Parathyroid adenoma (tissue), 2 donors: ENCODE data around the gene NOX5.

Source experiments
- H2AFZ ChIP-seq: fragments of 300-600 bp; sonication (generic); one replicate; pipeline ENCODE4 v1.7.0; 2017; ENCODE audit warnings: antibody characterized with exemption, mild to moderate bottlenecking
- H3K27ac ChIP-seq: fragments of 300-600 bp; sonication (generic); one replicate; pipeline ENCODE4 v1.7.0; 2017
- H3K27me3 ChIP-seq: fragments of 300-600 bp; sonication (generic); one replicate; pipeline ENCODE4 v1.7.0; 2017; ENCODE audit warnings: low read length; ENCODE audit not compliant: control insufficient read depth, insufficient read depth
- H3K36me3 ChIP-seq: fragments of 300-600 bp; sonication (generic); one replicate; pipeline ENCODE4 v1.7.0; 2017; ENCODE audit warnings: low read length; ENCODE audit not compliant: control insufficient read depth, insufficient read depth
- H3K4me1 ChIP-seq: fragments of 300-600 bp; sonication (generic); one replicate; pipeline ENCODE4 v1.7.0; 2017; ENCODE audit warnings: control low read depth
- H3K4me2 ChIP-seq: fragments of 300-600 bp; sonication (generic); one replicate; pipeline ENCODE4 v1.7.0; 2017; ENCODE audit warnings: low read length
- H3K4me3 ChIP-seq: fragments of 300-600 bp; sonication (generic); one replicate; pipeline ENCODE4 v1.7.0; 2017; ENCODE audit warnings: low read depth, low read length
- H3K79me2 ChIP-seq: fragments of 300-600 bp; sonication (generic); one replicate; pipeline ENCODE4 v1.7.0; 2017; ENCODE audit warnings: control low read depth
- H3K9ac ChIP-seq: fragments of 300-600 bp; sonication (generic); one replicate; pipeline ENCODE4 v1.7.0; 2017; ENCODE audit warnings: mild to moderate bottlenecking
- H3K9me3 ChIP-seq: fragments of 300-600 bp; sonication (generic); one replicate; pipeline ENCODE4 v1.7.0; 2017; ENCODE audit warnings: low read length; ENCODE audit not compliant: control insufficient read depth
- CTCF ChIP-seq: fragments of 300-600 bp; sonication (generic); IDR thresholded peaks from one replicate; pipeline ENCODE4 v1.7.0; 2017; ENCODE audit warnings: antibody characterized with exemption, mild to moderate bottlenecking
- donor health status: primary hyperparathyroidism.

Gene NOX5

GRCh38 chr15:69087366-69087976, 73.0 kb downstream of the NOX5 start:
- H3K27ac ChIP-seq: no peak overlapping the region
- no peak overlapping the region for H3K4me2 ChIP-seq
- no peaks in the 10 kb centered on the region for H3K36me3 ChIP-seq
- H3K4me1 ChIP-seq: peaks cover 16% of the 10 kb centered on the region
- TF ChIP-seq CTCF: no peak
- no peak overlapping the region for H3K4me3 ChIP-seq
- H3K9me3 ChIP-seq: no peaks in the 10 kb centered on the region
- H3K9ac ChIP-seq: no peak overlapping the region
- no peaks in the 10 kb centered on the region for H3K27me3 ChIP-seq
- no peak overlapping the region for H2AFZ ChIP-seq
- no peaks in the 10 kb centered on the region for H3K79me2 ChIP-seq

GRCh38 chr15:69088300-69088965, 73.9 kb downstream of the NOX5 start:
- H3K4me3 ChIP-seq: no peak overlapping the region
- H3K79me2 ChIP-seq: no peaks in the 10 kb centered on the region
- H3K9me3 ChIP-seq: no peaks in the 10 kb centered on the region
- no peak overlapping the region for H3K9ac ChIP-seq
- H3K4me2 ChIP-seq: no peak overlapping the region
- no peak for TF ChIP-seq CTCF
- H2AFZ ChIP-seq: no peak overlapping the region
- no peaks in the 10 kb centered on the region for H3K36me3 ChIP-seq
- peaks cover 11% of the 10 kb centered on the region for H3K4me1 ChIP-seq
- H3K27me3 ChIP-seq: no peaks in the 10 kb centered on the region
- H3K27ac ChIP-seq: no peak overlapping the region

- Histone ChIP-seq H3K36me3 (no peaks in the 10 kb centered on the region), H3K4me1 (peaks cover 13% of the 10 kb centered on the region), H3K4me3 (no peak overlapping the region), H3K27ac (no peak overlapping the region), H3K79me2 (no peaks in the 10 kb centered on the region), H3K9me3 (no peaks in the 10 kb centered on the region), H2AFZ (no peak overlapping the region), H3K9ac (no peak overlapping the region), H3K4me2 (no peak overlapping the region), H3K27me3 (no peaks in the 10 kb centered on the region)
- no peak for TF ChIP-seq CTCF
Measured at GRCh38 chr15:69089258-69089657, 74.8 kb downstream of the NOX5 start.

GRCh38 chr15:69090197-69090948, 75.9 kb downstream of the NOX5 start:
- Histone ChIP-seq H3K36me3 (no peaks in the 10 kb centered on the region), H3K79me2 (no peaks in the 10 kb centered on the region), H3K4me1 (peaks cover 11% of the 10 kb centered on the region)

More at GRCh38 chr15:69090197-69090948, 75.9 kb downstream of the NOX5 start:
- TF ChIP-seq CTCF: no peak
- Histone ChIP-seq H3K9ac (no peak overlapping the region), H3K27ac (no peak overlapping the region), H3K27me3 (no peaks in the 10 kb centered on the region), H3K4me2 (no peak overlapping the region), H3K9me3 (no peaks in the 10 kb centered on the region), H3K4me3 (no peak overlapping the region), H2AFZ (peak overlapping the region; percentile 42)
